Measurements from ENCODE around the gene FLOT1. TPM values are rescaled to one million over a fixed set of nuclear protein-coding genes. Genes with fewer than 3 reads are reported as not detected.

Gene FLOT1
- total RNA-seq, 1 donor: 101 TPM

- H3K4me3 ChIP-seq (ENCODE audit: insufficient read depth, low read length): no peak overlapping the region
- no peak for DNase-seq (ENCODE audit: insufficient read length, low spot score, missing footprints)
- peaks cover 55% of the 10 kb centered on the region for H3K36me3 ChIP-seq (ENCODE audit: insufficient read depth, low read length)
- peaks cover 11% of the 10 kb centered on the region for H4K20me1 ChIP-seq (ENCODE audit: insufficient read depth, low read length)
- H3K79me2 ChIP-seq (ENCODE audit: insufficient read depth, low read length): peaks cover 61% of the 10 kb centered on the region
- H2AFZ ChIP-seq (ENCODE audit: low read length): no peak overlapping the region
- peak overlapping the region; percentile 29 for H3K27ac ChIP-seq (ENCODE audit: low read depth, low read length)
- H3K9me3 ChIP-seq (ENCODE audit: low read depth, low read length): no peaks in the 10 kb centered on the region
- TF ChIP-seq CTCF (IDR thresholded peaks at IDR 0.05; ENCODE audit: extremely low read depth, low read depth, low read length): no peak
- H3K27me3 ChIP-seq (ENCODE audit: insufficient read depth, low read length): no peaks in the 10 kb centered on the region
- peaks cover 18% of the 10 kb centered on the region for H3K4me1 ChIP-seq (ENCODE audit: insufficient read depth, low read length)
- no peak overlapping the region for H3K4me2 ChIP-seq (ENCODE audit: insufficient read depth, low read length)
Measured at GRCh38 chr6:30740540-30740870, 2.0 kb downstream of the FLOT1 start.

- H3K27ac ChIP-seq (ENCODE audit: low read depth, low read length): no peak overlapping the region
- no peak for TF ChIP-seq CTCF (IDR thresholded peaks at IDR 0.05; ENCODE audit: extremely low read depth, low read depth, low read length)
- peaks cover 18% of the 10 kb centered on the region for H3K4me1 ChIP-seq (ENCODE audit: insufficient read depth, low read length)
- H3K4me3 ChIP-seq (ENCODE audit: insufficient read depth, low read length): no peak overlapping the region
- H3K4me2 ChIP-seq (ENCODE audit: insufficient read depth, low read length): no peak overlapping the region
- no peak for DNase-seq (ENCODE audit: insufficient read length, low spot score, missing footprints)
- H2AFZ ChIP-seq (ENCODE audit: low read length): no peak overlapping the region
- peaks cover 69% of the 10 kb centered on the region for H3K36me3 ChIP-seq (ENCODE audit: insufficient read depth, low read length)
- H3K9me3 ChIP-seq (ENCODE audit: low read depth, low read length): no peaks in the 10 kb centered on the region
- H3K79me2 ChIP-seq (ENCODE audit: insufficient read depth, low read length): peaks cover 57% of the 10 kb centered on the region
- H4K20me1 ChIP-seq (ENCODE audit: insufficient read depth, low read length): peaks cover 6% of the 10 kb centered on the region
- no peaks in the 10 kb centered on the region for H3K27me3 ChIP-seq (ENCODE audit: insufficient read depth, low read length)
Measured at GRCh38 chr6:30738532-30738931, 4.0 kb downstream of the FLOT1 start.

- peaks cover 43% of the 10 kb centered on the region for H3K79me2 ChIP-seq (ENCODE audit: insufficient read depth, low read length)
- DNase-seq (ENCODE audit: insufficient read length, low spot score, missing footprints): no peak
- no peaks in the 10 kb centered on the region for H3K27me3 ChIP-seq (ENCODE audit: insufficient read depth, low read length)
- H3K36me3 ChIP-seq (ENCODE audit: insufficient read depth, low read length): peaks cover 83% of the 10 kb centered on the region
- no peak overlapping the region for H3K4me3 ChIP-seq (ENCODE audit: insufficient read depth, low read length)
- no peak overlapping the region for H3K27ac ChIP-seq (ENCODE audit: low read depth, low read length)
- no peaks in the 10 kb centered on the region for H3K9me3 ChIP-seq (ENCODE audit: low read depth, low read length)
- no peak overlapping the region for H2AFZ ChIP-seq (ENCODE audit: low read length)
- H4K20me1 ChIP-seq (ENCODE audit: insufficient read depth, low read length): peaks cover 3% of the 10 kb centered on the region
- no peak for TF ChIP-seq CTCF (IDR thresholded peaks at IDR 0.05; ENCODE audit: extremely low read depth, low read depth, low read length)
- peaks cover 10% of the 10 kb centered on the region for H3K4me1 ChIP-seq (ENCODE audit: insufficient read depth, low read length)
- H3K4me2 ChIP-seq (ENCODE audit: insufficient read depth, low read length): no peak overlapping the region
Measured at GRCh38 chr6:30735668-30736314, 6.7 kb downstream of the FLOT1 start.

- Histone ChIP-seq H3K79me2 (ENCODE audit: insufficient read depth, low read length) (peaks cover 15% of the 10 kb centered on the region), H3K4me1 (ENCODE audit: insufficient read depth, low read length) (peaks cover 7% of the 10 kb centered on the region), H3K27ac (ENCODE audit: low read depth, low read length) (no peak overlapping the region), H2AFZ (ENCODE audit: low read length) (no peak overlapping the region), H3K9me3 (ENCODE audit: low read depth, low read length) (no peaks in the 10 kb centered on the region), H3K4me3 (ENCODE audit: insufficient read depth, low read length) (no peak overlapping the region), H3K27me3 (ENCODE audit: insufficient read depth, low read length) (no peaks in the 10 kb centered on the region), H4K20me1 (ENCODE audit: insufficient read depth, low read length) (peaks cover 9% of the 10 kb centered on the region), H3K4me2 (ENCODE audit: insufficient read depth, low read length) (no peak overlapping the region), H3K36me3 (ENCODE audit: insufficient read depth, low read length) (peaks cover 78% of the 10 kb centered on the region)
- DNase-seq (ENCODE audit: insufficient read length, low spot score, missing footprints): no peak
- TF ChIP-seq CTCF (IDR thresholded peaks at IDR 0.05; ENCODE audit: extremely low read depth, low read depth, low read length): no peak
Measured at GRCh38 chr6:30732237-30732943, 10.1 kb downstream of the FLOT1 start.

Data from osteoblast (primary cell).